K562 (cell line): Measurements from ENCODE around the gene CLK3. TPM values are rescaled to one million over a fixed set of nuclear protein-coding genes. Genes with fewer than 3 reads are reported as not detected.

Source experiments
- BHLHE40 ChIP-seq: IDR thresholded peaks from 2 replicates; pipeline ENCODE4 v1.6.1; 2011; ENCODE audit warnings: low read length, improper control_type of control experiment
- CEBPB ChIP-seq: fragments of 450-650 bp; IDR thresholded peaks from 2 replicates; pipeline ENCODE4 v1.6.1; 2016; ENCODE audit warnings: missing genetic modification characterization, missing compliant biosample characterization
- CEBPG ChIP-seq, 3 experiments: fragments of 200-800 bp in 1 of 3; sonication (Bioruptor generic) in 1 of 3; sonication (generic) in 1 of 3; formaldehyde crosslinking in 1 of 3; IDR thresholded peaks in 2 of 3; conservative IDR thresholded peaks in 1 of 3; 2 replicates each; pipeline versions ENCODE4 v1.6.1 to v1.8.0; 2016 to 2022; ENCODE audit warnings: missing compliant biosample characterization in 2 of 3, missing genetic modification characterization in 2 of 3, mild to moderate bottlenecking in 1 of 3, missing genetic modification reagents in 1 of 3
- DACH1 ChIP-seq: fragments of 450-650 bp; IDR thresholded peaks from 2 replicates; pipeline ENCODE4 v1.6.1; 2018; ENCODE audit not compliant: partially characterized antibody
- ELK3 ChIP-seq: fragments of 450-650 bp; formaldehyde crosslinking; IDR thresholded peaks from 2 replicates; pipeline ENCODE4 v1.4.0; 2020; ENCODE audit warnings: mild to moderate bottlenecking
- IRF2 ChIP-seq: sonication (generic); formaldehyde crosslinking; IDR thresholded peaks from 2 replicates; pipeline ENCODE4 v1.8.1; 2022; ENCODE audit warnings: mild to moderate bottlenecking, missing genetic modification reagents
- LEF1 ChIP-seq: fragments of 450-650 bp; IDR thresholded peaks from 2 replicates; pipeline ENCODE4 v1.6.1; 2016; ENCODE audit warnings: mild to moderate bottlenecking
- NCOR1 ChIP-seq: fragments of 450-650 bp; IDR thresholded peaks from 2 replicates; pipeline ENCODE4 v1.6.1; 2016; ENCODE audit warnings: mild to moderate bottlenecking, moderate library complexity
- NFIC ChIP-seq: fragments of 450-650 bp; IDR thresholded peaks from 2 replicates; pipeline ENCODE4 v1.6.1; 2017; ENCODE audit warnings: mild to moderate bottlenecking, inconsistent platforms
- RBM22 ChIP-seq: fragments of 200-400 bp; formaldehyde crosslinking; IDR thresholded peaks from 2 replicates; pipeline ENCODE4 v1.6.1; 2018; ENCODE audit warnings: low read length, low read depth; ENCODE audit not compliant: poor library complexity, severe bottlenecking
- SIN3B ChIP-seq: fragments of 450-650 bp; IDR thresholded peaks from 2 replicates; pipeline ENCODE4 v1.6.1; 2017; ENCODE audit warnings: low read depth, mild to moderate bottlenecking, moderate library complexity
- SMAD4 ChIP-seq: fragments of 250-450 bp; sonication (Bioruptor Pico); conservative IDR thresholded peaks from 2 replicates; pipeline ENCODE4 v1.8.0; 2021; ENCODE audit warnings: inconsistent platforms, mild to moderate bottlenecking, moderate library complexity
- SMARCE1 ChIP-seq: fragments of 450-650 bp; IDR thresholded peaks from 2 replicates; pipeline ENCODE4 v1.7.1; 2016; ENCODE audit warnings: mild to moderate bottlenecking
- ZBTB17 ChIP-seq: fragments of 450-650 bp; formaldehyde crosslinking; IDR thresholded peaks from 2 replicates; pipeline ENCODE4 v1.4.0; 2020; ENCODE audit warnings: mild to moderate bottlenecking
- ZC3H8 ChIP-seq: fragments of 450-650 bp; IDR thresholded peaks from 2 replicates; pipeline ENCODE4 v1.6.1; 2017
- ZNF212 ChIP-seq: fragments of 450-650 bp; formaldehyde crosslinking; IDR thresholded peaks from 2 replicates; pipeline ENCODE4 v1.4.0; 2020; ENCODE audit warnings: mild to moderate bottlenecking
- polyA plus RNA-seq, 8 experiments: library from polyadenylated mRNA; depleted of rRNA in 4 of 8; stranded (reverse) in 5 of 8; unstranded in 3 of 8; fragments of >200 nt; fragmentation: Nextera tagmentation in 2 of 8; fragmentation: Illumina TruSeq in 1 of 8; extraction: Ambion mirVana in 2 of 8; extraction: Trizol in 1 of 8; gene quantifications; 2 replicates each; pipeline versions ENCODE4 v1.2.1 to v1.2.3, GENCODE V29; 2011 to 2014; ENCODE audit warnings: inconsistent platforms in 1 of 8, missing spikeins in 1 of 8
- total RNA-seq, 7 experiments: library from RNA; depleted of rRNA in 6 of 7; stranded (reverse); fragments of >200 nt in 6 of 7; fragmentation: Illumina TruSeq in 2 of 7; extraction: Trizol in 2 of 7; gene quantifications; 2 replicates each; pipeline versions ENCODE4 v1.2.1 to v1.2.3, GENCODE V29; 2011 to 2021; ENCODE audit warnings: low replicate concordance in 1 of 7
- TF ChIP-seq, protein P1 (sequence below): sonication (generic); formaldehyde crosslinking; IDR thresholded peaks from 2 replicates; pipeline ENCODE4 v1.9.0; 2022; ENCODE audit warnings: mild to moderate bottlenecking, missing genetic modification reagents
- TF ChIP-seq, protein P2 (sequence below): fragments of 450-650 bp; conservative IDR thresholded peaks from 2 replicates; pipeline ENCODE4 v1.6.1; 2016; ENCODE audit warnings: missing genetic modification characterization, low read depth, mild to moderate bottlenecking, missing compliant biosample characterization, moderate library complexity
- TF ChIP-seq, protein P3 (sequence below): sonication (generic); formaldehyde crosslinking; IDR thresholded peaks from 2 replicates; pipeline ENCODE4 v1.8.1; 2022; ENCODE audit warnings: missing genetic modification reagents
- TF ChIP-seq, protein P4 (sequence below), 2 experiments: fragments of 200-800 bp in 1 of 2; sonication (Bioruptor generic) in 1 of 2; sonication (generic) in 1 of 2; formaldehyde crosslinking in 1 of 2; IDR thresholded peaks in 1 of 2; conservative IDR thresholded peaks in 1 of 2; 2 replicates each; pipeline versions ENCODE4 v1.5.0 to v1.6.1; 2016 to 2020; ENCODE audit warnings: missing compliant biosample characterization in 1 of 2, missing genetic modification characterization in 1 of 2, missing genetic modification reagents in 1 of 2
- TF ChIP-seq, protein P5 (sequence below): fragments of 250-450 bp; sonication (Bioruptor Pico); IDR thresholded peaks from 2 replicates; pipeline ENCODE4 v1.5.1; 2021; ENCODE audit warnings: mild to moderate bottlenecking

The CLK3 gene
- total and polyA plus RNA-seq, 9 of the 15 experiments (the other 6 are each of a cell fraction or from before 2014, with no cell fraction given), result 1.2 to 95.2 (median 51.7) TPM

DNA sequence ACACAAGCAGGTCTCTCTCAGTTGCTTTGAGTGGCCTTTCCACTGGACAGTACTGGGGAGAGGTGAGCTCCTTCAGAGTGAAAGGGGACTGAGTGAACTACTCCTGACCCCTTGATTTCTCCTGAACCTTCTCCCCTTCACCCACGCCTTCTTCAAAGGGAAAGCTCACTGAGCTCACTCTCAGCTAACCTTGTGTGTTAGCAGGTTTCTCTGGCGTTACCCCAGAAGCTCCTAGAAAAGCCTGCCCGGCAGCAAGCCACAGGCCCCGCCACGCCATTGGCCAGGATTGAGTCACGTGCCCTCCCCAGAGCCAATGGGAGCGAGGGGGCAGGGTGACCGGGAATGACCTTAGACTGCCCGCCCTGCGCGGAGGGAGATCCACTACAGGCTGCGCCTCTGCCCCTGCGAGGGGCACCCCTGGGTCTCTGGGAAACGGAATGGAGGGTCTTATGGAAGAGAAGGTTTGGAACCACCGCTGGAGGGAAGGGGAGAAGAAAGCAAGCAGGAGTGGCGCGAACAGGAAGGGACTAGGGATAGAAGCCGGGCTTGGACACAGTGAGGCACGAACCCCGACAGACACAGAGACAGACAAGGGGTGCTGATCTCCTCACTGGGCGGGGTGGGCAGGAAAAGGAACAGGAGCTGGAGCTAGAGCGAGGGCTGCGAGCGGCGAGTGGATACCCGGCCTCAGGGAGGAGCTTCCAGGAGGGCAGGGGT, 17.4 kb upstream of the CLK3 start (continued):
- TF ChIP-seq LEF1 (peak; percentile 75; the same call in 1 of the 2 replicates), CEBPB (tag) (no peak), ZBTB17 (0 out of 2 replicates have a peak, but pooled peaks have one; percentile 43), NCOR1 (peak; percentile 62; the same call in 1 of the 2 replicates), RBM22 (no peak), SMARCE1 (peak; percentile 71), ZC3H8 (no peak), SIN3B (no peak), DACH1 (no peak), IRF2 (CRISPR knock-in tag) (no peak), ZNF212 (CRISPR knock-in tag) (no peak), NFIC (peak; percentile 74), BHLHE40 (peak; percentile 88), CEBPG (CRISPR knock-in tag; IDR thresholded peaks at IDR 0.05) (no peak), CEBPG (tag; conservative IDR thresholded peaks at IDR 0.05 in 1 of 2, IDR thresholded peaks at IDR 0.05 in 1 of 2) (no peak), SMAD4 (CRISPR knock-in tag) (peak; percentile 78), ELK3 (CRISPR knock-in tag) (no peak)
- TF ChIP-seq, protein P1, sequence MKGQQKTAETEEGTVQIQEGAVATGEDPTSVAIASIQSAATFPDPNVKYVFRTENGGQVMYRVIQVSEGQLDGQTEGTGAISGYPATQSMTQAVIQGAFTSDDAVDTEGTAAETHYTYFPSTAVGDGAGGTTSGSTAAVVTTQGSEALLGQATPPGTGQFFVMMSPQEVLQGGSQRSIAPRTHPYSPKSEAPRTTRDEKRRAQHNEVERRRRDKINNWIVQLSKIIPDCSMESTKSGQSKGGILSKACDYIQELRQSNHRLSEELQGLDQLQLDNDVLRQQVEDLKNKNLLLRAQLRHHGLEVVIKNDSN, result peak; percentile 100
- TF ChIP-seq, protein P2, sequence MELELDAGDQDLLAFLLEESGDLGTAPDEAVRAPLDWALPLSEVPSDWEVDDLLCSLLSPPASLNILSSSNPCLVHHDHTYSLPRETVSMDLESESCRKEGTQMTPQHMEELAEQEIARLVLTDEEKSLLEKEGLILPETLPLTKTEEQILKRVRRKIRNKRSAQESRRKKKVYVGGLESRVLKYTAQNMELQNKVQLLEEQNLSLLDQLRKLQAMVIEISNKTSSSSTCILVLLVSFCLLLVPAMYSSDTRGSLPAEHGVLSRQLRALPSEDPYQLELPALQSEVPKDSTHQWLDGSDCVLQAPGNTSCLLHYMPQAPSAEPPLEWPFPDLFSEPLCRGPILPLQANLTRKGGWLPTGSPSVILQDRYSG (tag), result no peak
- TF ChIP-seq, protein P3, sequence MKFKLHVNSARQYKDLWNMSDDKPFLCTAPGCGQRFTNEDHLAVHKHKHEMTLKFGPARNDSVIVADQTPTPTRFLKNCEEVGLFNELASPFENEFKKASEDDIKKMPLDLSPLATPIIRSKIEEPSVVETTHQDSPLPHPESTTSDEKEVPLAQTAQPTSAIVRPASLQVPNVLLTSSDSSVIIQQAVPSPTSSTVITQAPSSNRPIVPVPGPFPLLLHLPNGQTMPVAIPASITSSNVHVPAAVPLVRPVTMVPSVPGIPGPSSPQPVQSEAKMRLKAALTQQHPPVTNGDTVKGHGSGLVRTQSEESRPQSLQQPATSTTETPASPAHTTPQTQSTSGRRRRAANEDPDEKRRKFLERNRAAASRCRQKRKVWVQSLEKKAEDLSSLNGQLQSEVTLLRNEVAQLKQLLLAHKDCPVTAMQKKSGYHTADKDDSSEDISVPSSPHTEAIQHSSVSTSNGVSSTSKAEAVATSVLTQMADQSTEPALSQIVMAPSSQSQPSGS (CRISPR knock-in tag), result no peak
- TF ChIP-seq, protein P4, sequence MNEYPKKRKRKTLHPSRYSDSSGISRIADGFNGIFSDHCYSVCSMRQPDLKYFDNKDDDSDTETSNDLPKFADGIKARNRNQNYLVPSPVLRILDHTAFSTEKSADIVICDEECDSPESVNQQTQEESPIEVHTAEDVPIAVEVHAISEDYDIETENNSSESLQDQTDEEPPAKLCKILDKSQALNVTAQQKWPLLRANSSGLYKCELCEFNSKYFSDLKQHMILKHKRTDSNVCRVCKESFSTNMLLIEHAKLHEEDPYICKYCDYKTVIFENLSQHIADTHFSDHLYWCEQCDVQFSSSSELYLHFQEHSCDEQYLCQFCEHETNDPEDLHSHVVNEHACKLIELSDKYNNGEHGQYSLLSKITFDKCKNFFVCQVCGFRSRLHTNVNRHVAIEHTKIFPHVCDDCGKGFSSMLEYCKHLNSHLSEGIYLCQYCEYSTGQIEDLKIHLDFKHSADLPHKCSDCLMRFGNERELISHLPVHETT (CRISPR knock-in tag; conservative IDR thresholded peaks at IDR 0.05 in 1 of 2, IDR thresholded peaks at IDR 0.05 in 1 of 2), result 0 out of 4 replicates have a peak, but pooled peaks of 1 of the 2 experiments have one; percentile 10
- TF ChIP-seq, protein P5, sequence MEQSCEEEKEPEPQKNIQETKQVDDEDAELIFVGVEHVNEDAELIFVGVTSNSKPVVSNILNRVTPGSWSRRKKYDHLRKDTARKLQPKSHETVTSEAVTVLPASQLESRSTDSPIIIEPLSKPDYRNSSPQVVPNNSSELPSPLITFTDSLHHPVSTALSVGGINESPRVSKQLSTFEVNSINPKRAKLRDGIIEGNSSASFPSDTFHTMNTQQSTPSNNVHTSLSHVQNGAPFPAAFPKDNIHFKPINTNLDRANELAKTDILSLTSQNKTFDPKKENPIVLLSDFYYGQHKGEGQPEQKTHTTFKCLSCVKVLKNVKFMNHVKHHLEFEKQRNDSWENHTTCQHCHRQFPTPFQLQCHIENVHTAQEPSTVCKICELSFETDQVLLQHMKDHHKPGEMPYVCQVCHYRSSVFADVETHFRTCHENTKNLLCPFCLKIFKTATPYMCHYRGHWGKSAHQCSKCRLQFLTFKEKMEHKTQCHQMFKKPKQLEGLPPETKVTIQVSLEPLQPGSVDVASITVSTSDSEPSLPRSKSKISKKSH, result no peak
